GM12875 (cell line): Measurements from ENCODE around the gene ECHDC1.
"Not testable (repeated sequence)": the region's sequence is repeated elsewhere in the genome, so short reads cannot be mapped to it uniquely, and the experiment has no call there.

Source experiments
- H3K4me3 ChIP-seq: one replicate; pipeline ENCODE4 v1.5.1; 2011; ENCODE audit warnings: low read depth, low read length, control low read depth
- CTCF ChIP-seq: IDR thresholded peaks from 2 replicates; pipeline ENCODE4 v1.5.1; 2011; ENCODE audit warnings: low read depth, mild to moderate bottlenecking, control low read depth, inconsistent platforms, low read length, moderate library complexity, borderline replicate concordance; ENCODE audit not compliant: insufficient read depth

Gene ECHDC1

GRCh38 chr6:127342946-127343808 is at the start of gene ECHDC1:
Gene ECHDC1 (minus strand): TSS chr6:127343609. CDS start chr6:127331028, 12,581 bp downstream.
- no peak for TF ChIP-seq CTCF
- H3K4me3 ChIP-seq, result peak within 1 kb of the TSS; percentile 73

GRCh38 chr6:127392301-127392700 is 48.9 kb upstream of the ECHDC1 start:
- TF ChIP-seq CTCF, result no peak
- H3K4me3 ChIP-seq, result no peak overlapping the region

- H3K4me3 ChIP-seq, result no peak overlapping the region
- TF ChIP-seq CTCF, result no peak
Observed at GRCh38 chr6:127391094-127391953, 47.9 kb upstream of the ECHDC1 start.

- no peak overlapping the region for H3K4me3 ChIP-seq
- no peak for TF ChIP-seq CTCF
Observed at GRCh38 chr6:127389706-127390105, 46.3 kb upstream of the ECHDC1 start.

GRCh38 chr6:127385668-127386430 is 42.4 kb upstream of the ECHDC1 start:
- no peak overlapping the region for H3K4me3 ChIP-seq
- no peak for TF ChIP-seq CTCF

GRCh38 chr6:127384848-127385247 is 41.4 kb upstream of the ECHDC1 start:
- not testable (repeated sequence) for H3K4me3 ChIP-seq

GRCh38 chr6:127383988-127384387 is 40.6 kb upstream of the ECHDC1 start:
- no peak for TF ChIP-seq CTCF
- H3K4me3 ChIP-seq, result no peak overlapping the region
